ENCODE data around the gene GPSM1. TPM values are rescaled to one million over a fixed set of nuclear protein-coding genes. Genes with fewer than 3 reads are reported as not detected.

Gene GPSM1
- total RNA-seq, 1 experiment from 2014 or later = 26.4 TPM

DNA sequence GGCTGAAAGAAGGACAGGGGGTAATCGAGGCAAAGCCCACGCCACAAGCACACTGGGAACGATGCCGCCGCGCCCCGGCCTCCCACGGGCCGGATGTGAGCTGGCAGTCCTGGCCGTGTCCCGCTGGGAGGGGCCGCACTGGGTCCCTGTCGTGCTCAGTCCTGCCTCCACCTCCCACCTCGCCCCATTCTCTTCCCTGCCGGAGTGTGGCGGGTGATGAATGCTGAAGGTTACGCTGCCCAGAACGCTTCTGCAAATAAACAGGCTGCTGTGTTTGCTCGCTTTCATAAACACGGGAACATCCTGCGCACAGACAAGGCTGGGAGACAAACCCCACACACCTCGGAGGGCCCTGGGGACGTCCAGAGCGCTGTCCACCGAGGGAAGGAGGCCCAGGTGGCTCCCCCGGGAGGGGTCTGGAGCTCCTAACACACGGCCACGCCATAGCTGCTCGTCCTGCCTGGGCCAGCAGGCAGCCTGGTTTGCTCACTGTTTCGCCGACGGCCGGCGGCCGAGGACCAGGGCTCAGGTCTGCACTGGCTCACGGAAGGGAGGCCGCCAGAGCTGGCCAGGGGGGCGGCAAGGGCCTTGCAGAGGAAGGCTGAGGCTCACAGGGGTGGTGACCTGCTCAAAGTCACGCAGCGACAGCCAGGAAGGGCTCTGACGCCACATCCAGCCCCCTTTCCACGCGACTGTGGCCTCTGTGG, 33.9 kb downstream of the GPSM1 start (continued):
- TF ChIP-seq, protein P1, sequence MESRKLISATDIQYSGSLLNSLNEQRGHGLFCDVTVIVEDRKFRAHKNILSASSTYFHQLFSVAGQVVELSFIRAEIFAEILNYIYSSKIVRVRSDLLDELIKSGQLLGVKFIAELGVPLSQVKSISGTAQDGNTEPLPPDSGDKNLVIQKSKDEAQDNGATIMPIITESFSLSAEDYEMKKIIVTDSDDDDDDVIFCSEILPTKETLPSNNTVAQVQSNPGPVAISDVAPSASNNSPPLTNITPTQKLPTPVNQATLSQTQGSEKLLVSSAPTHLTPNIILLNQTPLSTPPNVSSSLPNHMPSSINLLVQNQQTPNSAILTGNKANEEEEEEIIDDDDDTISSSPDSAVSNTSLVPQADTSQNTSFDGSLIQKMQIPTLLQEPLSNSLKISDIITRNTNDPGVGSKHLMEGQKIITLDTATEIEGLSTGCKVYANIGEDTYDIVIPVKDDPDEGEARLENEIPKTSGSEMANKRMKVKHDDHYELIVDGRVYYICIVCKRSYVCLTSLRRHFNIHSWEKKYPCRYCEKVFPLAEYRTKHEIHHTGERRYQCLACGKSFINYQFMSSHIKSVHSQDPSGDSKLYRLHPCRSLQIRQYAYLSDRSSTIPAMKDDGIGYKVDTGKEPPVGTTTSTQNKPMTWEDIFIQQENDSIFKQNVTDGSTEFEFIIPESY (IDR thresholded peaks at IDR 0.05; ENCODE audit: extremely low read depth, insufficient replicate concordance, low read length) = no peak
- TF ChIP-seq, protein P2, sequence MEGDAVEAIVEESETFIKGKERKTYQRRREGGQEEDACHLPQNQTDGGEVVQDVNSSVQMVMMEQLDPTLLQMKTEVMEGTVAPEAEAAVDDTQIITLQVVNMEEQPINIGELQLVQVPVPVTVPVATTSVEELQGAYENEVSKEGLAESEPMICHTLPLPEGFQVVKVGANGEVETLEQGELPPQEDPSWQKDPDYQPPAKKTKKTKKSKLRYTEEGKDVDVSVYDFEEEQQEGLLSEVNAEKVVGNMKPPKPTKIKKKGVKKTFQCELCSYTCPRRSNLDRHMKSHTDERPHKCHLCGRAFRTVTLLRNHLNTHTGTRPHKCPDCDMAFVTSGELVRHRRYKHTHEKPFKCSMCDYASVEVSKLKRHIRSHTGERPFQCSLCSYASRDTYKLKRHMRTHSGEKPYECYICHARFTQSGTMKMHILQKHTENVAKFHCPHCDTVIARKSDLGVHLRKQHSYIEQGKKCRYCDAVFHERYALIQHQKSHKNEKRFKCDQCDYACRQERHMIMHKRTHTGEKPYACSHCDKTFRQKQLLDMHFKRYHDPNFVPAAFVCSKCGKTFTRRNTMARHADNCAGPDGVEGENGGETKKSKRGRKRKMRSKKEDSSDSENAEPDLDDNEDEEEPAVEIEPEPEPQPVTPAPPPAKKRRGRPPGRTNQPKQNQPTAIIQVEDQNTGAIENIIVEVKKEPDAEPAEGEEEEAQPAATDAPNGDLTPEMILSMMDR (IDR thresholded peaks at IDR 0.05 in 2 of 3, conservative IDR thresholded peaks at IDR 0.05 in 1 of 3; ENCODE audit: borderline replicate concordance in 1 of 3, insufficient read depth in 1 of 3, low read depth in 2 of 3, low read length in 2 of 3) = no peak
- no peak for TF ChIP-seq ELF1 (IDR thresholded peaks at IDR 0.05; ENCODE audit: borderline replicate concordance, low read depth)
- no peak for TF ChIP-seq TCF7L2 (IDR thresholded peaks at IDR 0.05; ENCODE audit: borderline replicate concordance, extremely low read depth, insufficient read depth, insufficient read length)

DNA sequence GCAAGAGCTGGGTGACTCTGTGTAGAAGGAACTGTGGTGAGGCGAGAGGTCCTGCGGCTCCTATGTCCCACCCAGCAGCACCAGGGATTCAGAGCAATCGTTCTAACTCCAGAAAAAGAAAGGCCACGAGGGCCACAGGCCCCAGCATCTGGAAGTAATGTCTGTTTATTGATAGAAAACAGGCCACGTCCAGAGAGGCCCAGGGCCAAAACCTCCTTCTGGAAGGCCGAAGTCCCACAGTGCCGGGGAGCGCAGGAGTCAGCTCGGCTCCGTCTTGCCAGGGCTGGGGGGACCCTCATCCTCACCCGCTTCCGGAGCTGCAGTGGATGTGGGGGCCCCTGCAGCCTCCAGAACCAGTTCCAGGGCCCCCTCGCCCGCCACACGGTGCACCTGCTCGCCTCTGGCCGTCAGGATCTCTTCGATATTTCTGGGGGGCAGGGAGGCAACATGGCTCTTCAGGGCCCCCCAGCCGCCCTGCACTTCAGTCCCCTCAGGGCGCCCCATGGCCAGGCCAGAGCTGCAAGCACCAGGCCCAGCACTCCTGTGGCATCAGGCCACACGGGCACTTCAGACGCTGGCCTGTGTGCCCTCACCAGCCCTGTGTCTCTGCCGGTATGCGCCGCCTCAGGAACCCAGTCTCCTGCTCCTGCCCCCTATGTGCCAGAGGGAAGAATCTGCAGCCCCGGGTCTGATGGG, 34.6 kb downstream of the GPSM1 start:
- H3K9me2 ChIP-seq (ENCODE audit: insufficient read depth) = no peaks in the 10 kb centered on the region
- POLR2A ChIA-PET = interaction anchor here (0.6 to 1.7 kb wide), 2 partner anchors 16 to 34 kb away, joined by 3 to 8 read pairs; partner anchors contain the start of gene GPSM1
- no peaks in the 10 kb centered on the region for H3K79me2 ChIP-seq (ENCODE audit: insufficient read depth, low read length)
- TF ChIP-seq ZNF274 (IDR thresholded peaks at IDR 0.05; ENCODE audit: low read depth, low read length) = no peak
- no peak for TF ChIP-seq YY1 (IDR thresholded peaks at IDR 0.05; ENCODE audit: extremely low read depth, insufficient replicate concordance, low read depth, low read length)
- TF ChIP-seq, protein P3, sequence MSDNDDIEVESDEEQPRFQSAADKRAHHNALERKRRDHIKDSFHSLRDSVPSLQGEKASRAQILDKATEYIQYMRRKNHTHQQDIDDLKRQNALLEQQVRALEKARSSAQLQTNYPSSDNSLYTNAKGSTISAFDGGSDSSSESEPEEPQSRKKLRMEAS (IDR thresholded peaks at IDR 0.05) = no peak
- no peak for TF ChIP-seq FOSL1 (IDR thresholded peaks at IDR 0.05; ENCODE audit: low read depth)
- TF ChIP-seq, protein P1 (IDR thresholded peaks at IDR 0.05; ENCODE audit: extremely low read depth, insufficient replicate concordance, low read length) = no peak
- no peak for TF ChIP-seq CBX3 (IDR thresholded peaks at IDR 0.05; ENCODE audit: low read depth)
- TF ChIP-seq SRF (IDR thresholded peaks at IDR 0.05; ENCODE audit: low read depth) = no peak
- TF ChIP-seq CEBPB (IDR thresholded peaks at IDR 0.05; ENCODE audit: low read depth) = no peak
- no peak for TF ChIP-seq EGR1 (IDR thresholded peaks at IDR 0.05; ENCODE audit: low read depth)
- TF ChIP-seq ZFX (IDR thresholded peaks at IDR 0.05) = no peak
- TF ChIP-seq POLR2A (IDR thresholded peaks at IDR 0.05; ENCODE audit: borderline replicate concordance, extremely low read depth, insufficient read depth, insufficient read length) = no peak
- TF ChIP-seq, protein P4, sequence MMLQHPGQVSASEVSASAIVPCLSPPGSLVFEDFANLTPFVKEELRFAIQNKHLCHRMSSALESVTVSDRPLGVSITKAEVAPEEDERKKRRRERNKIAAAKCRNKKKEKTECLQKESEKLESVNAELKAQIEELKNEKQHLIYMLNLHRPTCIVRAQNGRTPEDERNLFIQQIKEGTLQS (IDR thresholded peaks at IDR 0.05) = no peak
- no peak overlapping the region for H2AFZ ChIP-seq (ENCODE audit: low read depth, low read length, poor library complexity, severe bottlenecking)
- RAD21 ChIA-PET (ENCODE audit: low non-redundant PET in 1 of 2, low total read pairs in 2 of 2, uncharacterized antibody in 2 of 2, unreplicated experiment in 2 of 2) = no interaction called here
- H3K27me3 ChIP-seq (ENCODE audit: insufficient read depth, low read length) = no peaks in the 10 kb centered on the region
- DNase-seq (ENCODE audit: low read depth, low spot score) (no peak), ATAC-seq (no peak)
- no peaks in the 10 kb centered on the region for H3K9me3 ChIP-seq (ENCODE audit: control insufficient read depth in 1 of 2, insufficient read depth in 1 of 2, low read depth in 1 of 2, low read length in 2 of 2)
- CTCF ChIA-PET = interaction anchor here (2.4 kb wide), 1 partner anchor 39 kb away, joined by 8 read pairs; no protein-coding TSS in a partner anchor
- intact Hi-C loops (cut with micrococcal nuclease) = no loop called here
- H3K27ac ChIP-seq (ENCODE audit: low read depth, low read length) = peak overlapping the region; percentile 58; the same call in 1 of the 2 replicates
- H4K20me1 ChIP-seq (ENCODE audit: insufficient read depth) = no peaks in the 10 kb centered on the region
- H3K4me2 ChIP-seq (ENCODE audit: low read length) = peak overlapping the region; percentile 88
- H3K4me1 ChIP-seq (ENCODE audit: control insufficient read depth in 1 of 2, insufficient read depth in 2 of 2, low read length in 2 of 2) = peaks cover 10 to 16% of the 10 kb centered on the region in 2 experiments
- H3K9ac ChIP-seq (ENCODE audit: low read length) = no peak overlapping the region
- no TSS peak for BruUV-seq (replicated peaks)
- H3K36me3 ChIP-seq (ENCODE audit: control insufficient read depth in 1 of 2, insufficient read depth in 2 of 2, low read length in 2 of 2) = no peaks in the 10 kb centered on the region
- no peak overlapping the region for H3K4me3 ChIP-seq (replicated peaks in 1 of 2; ENCODE audit: low read depth in 1 of 2, low read length in 2 of 2)

All from HCT116 (cell line).